ENCODE data around the gene MAPK12.
A peak's percentile ranks its signal among the peaks of the same experiment; 100 is the strongest.
"Not testable (repeated sequence)": the region's sequence is repeated elsewhere in the genome, so short reads cannot be mapped to it uniquely, and the experiment has no call there.

The MAPK12 gene

DNA sequence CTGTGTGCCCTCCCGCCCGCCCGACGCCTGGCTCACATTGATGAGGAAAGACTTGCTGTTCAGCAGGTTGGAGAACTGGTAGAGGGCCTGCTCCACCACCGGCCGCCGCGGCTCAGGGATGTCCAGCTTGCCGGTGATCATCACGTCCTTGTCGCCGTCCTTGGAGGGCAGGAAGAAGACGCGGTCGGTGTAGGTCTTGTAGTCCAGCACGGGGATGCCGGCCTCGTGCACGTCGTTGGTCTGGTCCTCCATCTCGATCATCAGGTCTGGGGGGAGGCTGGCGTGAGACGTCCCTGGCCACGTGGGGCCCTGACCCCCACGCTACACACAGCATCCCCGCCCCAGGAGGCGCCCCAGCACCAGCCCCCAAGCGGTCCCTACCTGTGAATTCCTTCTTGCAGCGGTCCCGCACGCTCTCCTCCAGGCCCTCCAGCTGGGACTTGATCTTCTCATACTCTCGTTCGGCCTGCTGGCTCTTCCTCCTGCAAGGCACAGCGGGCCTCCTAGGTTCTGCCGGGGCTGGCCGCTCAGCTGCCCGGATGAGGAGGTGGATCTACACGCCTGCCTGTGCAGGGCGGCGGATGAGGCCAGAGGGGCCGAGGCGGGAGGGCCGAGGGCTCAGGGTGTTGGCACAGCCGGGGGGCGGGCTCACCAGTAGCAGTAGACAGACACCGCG is 19.4 kb upstream of the MAPK12 start:
- DNase-seq, result no peak

DNA sequence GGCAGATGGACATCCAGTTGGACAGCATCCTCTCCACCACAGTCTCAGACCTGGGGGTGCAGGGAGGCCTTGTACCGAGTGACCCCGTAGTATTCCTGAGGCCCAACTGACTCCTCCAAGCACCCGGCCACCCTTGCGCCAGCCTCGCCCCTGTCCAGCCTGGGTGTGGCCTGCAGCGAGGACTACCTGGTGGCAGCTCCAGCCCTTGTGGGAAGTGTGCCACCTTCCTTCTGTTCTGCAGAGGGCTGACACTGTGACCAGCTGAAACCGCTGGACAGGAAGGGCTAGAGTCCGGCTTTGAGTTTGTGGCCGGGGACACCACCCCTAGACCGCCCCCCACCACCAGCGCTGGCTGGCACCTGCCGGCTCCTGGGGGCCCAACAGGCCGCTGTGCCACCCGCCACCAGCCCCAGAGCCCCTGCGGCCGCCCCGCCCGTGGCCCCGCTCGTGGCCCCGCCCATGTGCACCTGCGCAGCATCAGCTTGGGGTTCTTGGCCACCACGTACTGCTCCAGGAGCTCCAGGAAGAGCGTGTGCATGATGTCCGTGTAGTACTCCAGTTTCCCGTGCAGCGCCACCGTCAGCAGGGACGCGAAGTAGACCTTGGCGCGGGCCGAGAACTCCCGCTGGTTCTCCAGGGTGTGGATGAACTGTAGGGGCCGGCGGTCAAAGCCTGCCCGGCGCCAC is 18.7 kb upstream of the MAPK12 start:
- no peak for DNase-seq

DNA sequence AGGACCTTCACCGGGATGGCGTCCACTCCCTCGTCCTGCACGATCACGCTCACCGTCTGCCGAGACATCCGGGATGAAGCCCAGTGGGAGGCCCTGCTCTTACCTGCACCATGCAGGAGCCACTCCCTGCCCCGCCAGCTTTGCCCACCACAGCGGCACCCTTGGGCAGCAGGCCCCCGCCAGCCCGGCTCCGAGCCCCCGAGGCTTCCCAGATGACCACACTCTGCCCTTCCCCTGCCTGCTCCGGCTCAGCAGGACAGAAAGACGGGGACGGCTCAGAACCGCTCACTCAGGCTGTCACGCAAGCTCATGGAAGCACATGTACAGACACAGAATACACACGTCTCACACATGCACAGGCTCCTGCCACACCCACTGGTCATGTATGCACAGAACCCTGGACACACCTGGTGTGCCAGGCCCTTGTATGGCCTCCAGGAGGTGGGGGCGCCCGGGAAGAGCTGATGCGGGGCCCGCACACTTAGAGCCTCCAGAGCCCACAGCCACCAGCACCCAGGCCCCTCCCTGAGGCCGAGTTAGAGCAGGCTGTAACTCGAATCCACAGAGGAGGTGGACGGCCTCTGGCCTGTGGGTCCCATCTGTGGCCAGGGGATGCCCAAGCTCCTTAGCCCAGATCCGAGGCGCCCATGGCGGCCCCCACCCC is 17.6 kb upstream of the MAPK12 start:
- no peak for DNase-seq

DNA sequence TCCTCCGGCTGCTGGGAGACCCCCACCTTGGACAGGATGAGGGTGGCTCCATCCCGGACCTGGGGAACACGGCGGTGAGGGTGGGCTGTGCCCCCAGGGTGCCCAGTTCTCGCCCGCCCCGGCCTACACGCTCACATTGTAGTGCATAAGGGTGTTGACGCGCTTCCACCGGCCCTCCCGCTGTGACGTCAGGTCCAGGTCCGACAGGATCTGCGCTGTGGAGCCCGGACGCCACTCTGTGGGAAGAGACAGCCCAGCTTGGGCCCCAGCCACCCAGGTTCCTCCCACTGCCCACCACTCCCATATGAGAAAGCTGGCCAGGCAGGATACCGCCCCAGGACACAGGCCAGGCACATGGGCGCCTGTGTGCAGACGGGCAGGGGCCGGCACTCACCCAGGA is 17.0 kb upstream of the MAPK12 start:
- DNase-seq, result no peak

DNA sequence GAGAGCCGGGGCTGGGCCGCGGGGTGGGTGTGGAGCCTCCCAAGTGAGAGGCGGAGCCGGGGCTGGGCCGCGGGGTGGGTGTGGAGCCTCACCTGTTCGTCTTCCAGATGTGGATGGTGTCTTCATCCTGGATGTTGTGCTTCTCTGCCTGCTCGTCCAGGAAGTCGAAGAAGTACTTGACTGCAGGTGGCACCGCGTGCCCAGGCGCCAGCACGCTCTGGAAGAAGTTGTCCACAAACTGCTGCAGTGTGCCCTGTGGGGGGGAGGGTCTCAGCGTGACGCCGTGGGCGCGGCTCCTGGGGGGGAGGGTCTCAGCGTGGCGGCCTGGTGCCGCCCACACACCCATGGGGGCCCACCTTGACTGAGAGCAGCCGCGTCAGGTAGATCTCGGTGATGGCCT is 16.3 kb upstream of the MAPK12 start:
- DNase-seq, result no peak

DNA sequence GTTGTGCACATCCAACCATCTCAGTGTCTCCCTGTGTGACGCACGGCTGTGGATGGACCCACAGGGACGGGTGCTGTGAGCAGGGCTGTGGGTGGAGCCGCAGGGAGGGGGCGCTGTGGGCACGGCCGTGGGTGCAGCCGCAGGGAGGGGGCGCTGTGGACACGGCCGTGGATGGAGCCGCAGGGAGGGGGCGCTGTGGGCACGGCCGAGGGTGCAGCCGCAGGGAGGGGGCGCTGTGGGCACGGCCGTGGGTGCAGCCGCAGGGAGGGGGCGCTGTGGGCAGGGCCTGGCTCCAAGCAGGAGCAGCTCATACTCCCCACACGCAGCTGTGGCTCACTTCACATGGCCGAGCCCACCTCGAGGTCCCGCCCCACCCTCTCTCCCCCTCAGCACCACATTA is 14.7 kb upstream of the MAPK12 start:
- no peak for DNase-seq

DNA sequence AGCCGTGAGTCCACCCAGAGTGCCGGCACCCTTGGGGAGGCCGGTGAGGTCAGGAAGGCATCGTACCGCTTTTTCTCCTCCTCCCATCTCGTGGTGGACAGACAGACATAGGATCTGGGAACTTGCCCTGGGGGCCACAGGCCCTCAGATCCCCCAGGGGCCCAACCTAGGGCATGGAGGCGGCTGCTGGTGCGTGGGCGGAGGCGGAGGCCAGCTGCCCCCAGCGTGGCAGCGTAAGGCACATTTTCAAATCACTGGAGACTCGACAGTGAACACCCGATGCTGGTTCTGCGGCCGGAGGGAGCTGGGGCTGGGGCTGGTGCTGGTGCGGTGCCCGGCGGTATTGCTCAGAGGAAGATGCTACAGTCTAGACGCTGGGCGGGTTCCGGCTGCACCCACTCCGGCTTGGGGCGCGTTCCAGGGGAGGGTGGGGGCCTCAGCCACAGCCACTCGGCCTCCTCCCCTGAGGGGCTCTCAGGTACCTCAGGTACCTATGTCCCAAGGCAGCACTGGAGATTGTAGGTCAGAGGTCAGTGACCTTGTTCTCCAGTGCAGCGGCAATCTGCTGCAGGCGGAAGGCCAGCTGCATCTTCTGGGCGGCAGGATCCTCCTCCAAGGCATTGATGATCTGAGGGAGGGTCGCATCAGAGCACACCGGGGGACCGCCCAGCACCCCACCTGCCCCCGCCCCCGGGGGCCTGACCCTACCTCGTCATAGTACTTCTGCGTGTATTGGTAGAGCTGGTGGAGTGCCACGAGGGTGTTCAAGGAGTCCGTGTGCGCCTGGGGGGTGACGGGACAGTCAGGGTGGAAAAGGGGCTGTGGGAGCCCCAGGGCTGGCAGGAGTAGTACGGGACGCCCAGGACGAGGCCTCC is 13.9 kb upstream of the MAPK12 start:
- DNase-seq, result no peak

DNA sequence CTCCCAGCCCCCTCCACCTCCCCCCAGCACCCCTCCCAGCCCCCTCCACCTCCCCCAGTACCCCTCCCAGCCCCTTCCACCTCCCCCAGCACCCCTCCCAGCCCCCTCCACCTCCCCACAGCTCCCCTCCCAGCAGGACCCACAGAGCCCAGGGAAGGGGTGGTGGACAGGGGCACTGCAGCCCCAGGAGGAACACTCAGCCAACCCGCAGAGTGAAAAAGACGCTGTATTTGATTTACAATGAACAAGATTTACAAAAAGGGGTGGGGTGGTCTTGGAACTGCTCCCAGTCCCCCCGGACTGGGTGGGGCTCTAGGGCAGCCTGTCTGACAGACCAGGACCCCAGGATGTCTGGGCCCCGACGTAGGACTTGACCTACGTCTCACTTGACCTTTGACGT is 13.3 kb upstream of the MAPK12 start:
- DNase-seq, result no peak

DNA sequence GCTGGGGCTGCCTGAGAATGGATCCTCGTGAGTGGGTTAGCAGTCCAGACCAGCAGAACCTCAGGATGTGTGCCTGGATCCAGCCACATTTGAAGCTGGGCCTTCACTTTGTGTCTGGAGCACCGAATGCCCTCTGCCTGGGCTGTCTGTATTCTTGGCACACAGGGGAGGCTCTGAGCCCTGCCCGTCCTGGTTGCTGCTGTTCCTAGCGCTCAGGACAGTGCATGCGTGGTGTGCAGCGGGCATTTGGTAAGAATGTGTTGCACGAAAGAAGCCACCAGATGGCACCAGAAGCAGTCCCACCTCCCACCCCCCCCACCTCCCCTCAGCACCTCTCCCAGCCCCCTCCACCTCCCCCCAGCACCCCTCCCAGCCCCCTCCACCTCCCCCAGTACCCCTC is 12.8 kb upstream of the MAPK12 start:
- DNase-seq, result peak; percentile 53

DNA sequence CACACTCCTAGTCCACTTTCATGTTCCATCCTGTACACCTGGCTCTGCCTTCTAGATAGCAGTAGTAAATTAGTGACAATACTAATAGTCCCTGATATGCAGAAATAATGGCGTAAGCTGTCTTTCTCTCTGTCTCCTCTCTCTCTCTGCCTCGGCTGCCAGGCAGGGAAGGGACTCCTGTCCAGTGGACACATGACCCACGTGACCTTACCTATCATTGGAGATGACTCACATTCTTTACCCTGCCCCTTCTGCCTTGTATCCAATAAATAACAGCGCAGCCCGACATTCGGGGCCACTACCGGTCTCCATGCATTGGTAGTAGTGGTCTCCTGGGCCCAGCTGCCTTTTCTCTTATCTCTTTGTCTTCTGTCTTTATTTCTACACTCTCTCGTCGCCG is 12.3 kb upstream of the MAPK12 start:
- not testable (repeated sequence) for DNase-seq

DNA sequence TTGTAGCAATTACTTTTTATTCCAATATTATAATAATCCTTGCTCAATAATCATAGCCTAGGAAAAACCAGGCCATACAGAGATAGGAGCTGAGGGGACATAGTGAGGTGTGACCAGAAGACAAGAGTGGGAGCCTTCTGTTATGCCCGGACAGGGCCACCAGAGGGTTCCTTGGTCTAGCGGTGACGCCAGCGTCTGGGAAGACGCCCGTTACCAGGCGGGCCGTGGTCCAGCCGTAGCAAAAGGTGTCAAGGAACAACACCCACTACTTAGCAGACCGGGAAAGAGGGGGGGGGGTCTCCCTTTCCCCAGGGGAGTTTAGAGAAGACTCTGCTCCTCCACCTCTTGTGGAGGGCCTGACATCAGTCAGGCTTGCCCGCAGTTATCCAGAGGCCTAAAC is 11.9 kb upstream of the MAPK12 start:
- DNase-seq, result not testable (repeated sequence)

DNA sequence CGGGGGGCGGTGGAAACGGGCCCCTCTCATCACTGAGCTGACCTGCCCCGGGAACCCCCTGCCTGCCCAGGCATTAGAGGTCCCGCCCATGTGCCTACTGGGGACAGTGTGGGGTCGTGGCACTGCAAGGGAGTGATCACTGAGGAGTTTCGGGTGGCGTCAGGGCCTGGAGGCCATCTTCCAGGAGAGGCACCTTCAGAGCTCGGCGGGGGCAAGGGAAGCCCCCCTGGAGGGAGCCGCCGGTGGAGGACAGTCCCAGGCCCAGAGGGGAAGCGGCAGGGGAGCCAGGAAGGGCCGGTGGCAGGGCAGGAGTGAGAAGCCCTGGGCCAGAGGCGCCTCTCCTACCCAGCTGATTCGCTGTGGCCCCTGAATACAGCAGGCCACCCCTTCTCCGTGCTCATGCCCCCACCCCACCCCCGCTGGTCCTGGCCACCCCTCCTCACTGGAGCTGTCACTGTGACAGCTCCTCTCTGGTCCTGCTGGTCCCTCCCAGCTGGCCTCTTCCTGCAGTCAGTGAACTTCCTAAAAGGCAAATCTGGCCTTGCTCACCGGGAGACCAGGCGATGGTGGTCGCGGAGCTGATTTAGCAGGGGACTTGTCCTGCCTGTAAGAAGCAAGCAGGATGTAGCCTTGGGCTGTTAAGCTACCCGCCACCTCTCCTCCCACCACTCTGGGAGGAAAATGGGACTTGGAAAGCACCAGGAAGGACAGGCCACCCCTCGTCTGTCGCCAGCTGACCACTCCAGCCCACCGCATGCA is 10.7 kb upstream of the MAPK12 start:
- no peak for DNase-seq

DNA sequence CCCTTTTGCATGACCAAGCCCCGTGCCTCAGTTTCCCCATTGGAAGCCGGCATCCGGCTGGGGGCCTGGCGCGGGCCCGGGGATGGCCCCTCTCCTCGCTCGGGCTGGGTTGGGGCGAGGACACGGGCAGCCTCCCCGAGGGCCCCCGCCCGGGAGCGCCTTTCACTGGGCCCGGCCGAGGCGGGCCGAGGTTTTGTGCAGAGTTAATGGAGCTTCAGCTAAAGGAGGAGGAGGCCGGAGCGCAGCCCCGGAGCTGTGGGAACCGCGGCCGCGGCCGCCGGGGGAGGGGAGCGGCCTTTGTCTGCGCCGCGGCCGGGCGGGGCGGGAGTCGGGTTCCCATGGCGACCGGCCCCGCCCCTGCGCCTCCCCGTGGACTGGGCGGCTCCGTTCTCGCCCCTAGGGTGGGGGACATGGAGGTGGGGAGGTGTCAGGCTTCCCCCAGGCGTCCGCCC is 10.1 kb upstream of the MAPK12 start:
- DNase-seq, result peak; percentile 71

DNA sequence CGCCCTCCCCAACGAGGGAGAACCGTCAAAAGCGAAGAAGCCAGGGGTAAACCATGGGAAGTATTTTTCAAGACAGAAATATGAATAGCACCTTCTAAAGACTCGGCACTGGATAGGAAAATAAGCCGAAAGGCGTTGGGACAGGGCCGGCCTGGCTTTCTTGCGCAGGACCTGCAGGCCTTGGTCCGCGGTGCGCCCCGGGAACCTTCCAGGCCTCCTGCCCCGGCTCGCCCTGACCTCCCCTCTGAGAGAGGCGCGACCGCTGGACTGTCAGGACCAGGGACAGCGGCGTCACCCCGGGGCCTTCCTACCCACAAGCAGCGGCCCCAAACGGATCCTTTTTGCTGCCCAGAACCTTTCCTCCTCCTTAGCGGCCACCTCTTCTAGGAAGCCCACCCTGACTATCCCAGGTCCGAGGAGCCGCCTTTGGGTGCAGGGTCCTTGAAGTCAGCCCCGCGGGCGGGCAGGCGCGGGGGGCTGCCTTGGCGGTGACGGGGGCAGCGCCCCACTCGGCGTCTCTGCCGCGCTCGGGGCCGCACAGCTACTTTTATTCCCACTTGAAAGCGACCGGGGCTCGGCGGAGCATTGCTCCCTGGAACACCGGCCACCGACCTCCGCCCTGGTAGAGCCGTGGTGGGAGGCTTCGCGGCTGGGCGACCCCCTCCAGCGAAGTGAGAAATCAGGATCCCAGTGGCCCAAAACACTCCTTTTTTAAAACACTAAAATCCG is 9.3 kb upstream of the MAPK12 start:
- DNase-seq, result no peak

DNA sequence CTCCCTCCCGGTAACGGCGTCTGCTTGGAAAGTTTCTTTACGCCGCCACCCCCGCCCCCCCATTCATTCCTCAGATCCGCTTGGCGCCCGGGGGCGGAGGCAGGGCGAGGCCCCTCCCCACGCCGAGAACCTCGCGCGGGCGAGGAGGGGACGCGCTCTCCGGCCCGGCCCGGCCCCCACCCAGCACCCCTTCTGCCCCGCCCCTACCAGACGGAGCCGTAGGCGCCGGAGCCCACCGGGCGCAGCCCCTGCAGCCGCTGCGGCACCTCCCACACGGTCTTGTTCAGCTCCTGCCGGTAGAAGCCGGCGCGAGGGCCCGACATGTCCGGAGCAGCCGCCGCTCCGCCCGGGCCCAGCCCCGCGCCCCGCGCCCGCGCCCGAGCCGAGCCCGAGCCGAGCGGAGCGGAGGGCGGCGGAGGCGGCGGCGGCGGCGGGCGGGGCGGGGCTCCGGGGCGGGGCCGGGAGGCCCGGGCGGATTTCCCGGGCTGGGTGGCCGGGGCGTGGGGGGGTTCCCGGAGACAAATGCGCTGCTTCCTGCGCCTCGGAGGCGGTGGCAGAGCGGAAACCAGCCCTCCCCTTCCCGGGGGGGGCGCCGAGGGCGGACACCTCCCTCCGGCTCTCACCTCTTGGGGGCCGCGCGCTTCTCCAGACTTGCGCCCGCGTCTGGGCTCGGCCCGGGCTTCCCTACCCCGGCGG is 8.6 kb upstream of the MAPK12 start, which contains the start of gene MAPK11:
MAPK11 (minus strand) TSS at position 411 of the 696 bp plus-strand sequence; CDS start at position 323, 88 bp downstream.
- peak; percentile 34 for DNase-seq

DNA sequence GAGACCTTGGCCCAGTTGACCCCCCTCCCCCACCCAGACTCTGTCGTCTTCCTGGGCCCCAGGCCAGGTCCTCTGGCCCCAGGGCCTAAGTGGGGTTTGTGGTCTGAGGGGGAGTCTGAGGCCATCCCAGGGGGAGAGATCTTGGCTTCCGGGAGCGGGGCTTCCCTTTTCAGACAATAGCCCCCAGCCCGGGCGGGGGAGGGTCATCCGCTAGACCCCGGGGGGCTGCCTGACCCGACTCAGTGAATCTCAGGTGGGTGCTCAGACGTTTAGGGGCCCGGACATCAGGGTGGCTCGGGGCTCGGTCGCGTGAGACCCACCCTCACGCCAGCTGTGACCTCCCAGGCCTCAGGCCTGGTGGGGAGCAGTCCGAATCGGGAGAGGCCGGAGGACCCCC is 8.1 kb upstream of the MAPK12 start:
- DNase-seq, result no peak

DNA sequence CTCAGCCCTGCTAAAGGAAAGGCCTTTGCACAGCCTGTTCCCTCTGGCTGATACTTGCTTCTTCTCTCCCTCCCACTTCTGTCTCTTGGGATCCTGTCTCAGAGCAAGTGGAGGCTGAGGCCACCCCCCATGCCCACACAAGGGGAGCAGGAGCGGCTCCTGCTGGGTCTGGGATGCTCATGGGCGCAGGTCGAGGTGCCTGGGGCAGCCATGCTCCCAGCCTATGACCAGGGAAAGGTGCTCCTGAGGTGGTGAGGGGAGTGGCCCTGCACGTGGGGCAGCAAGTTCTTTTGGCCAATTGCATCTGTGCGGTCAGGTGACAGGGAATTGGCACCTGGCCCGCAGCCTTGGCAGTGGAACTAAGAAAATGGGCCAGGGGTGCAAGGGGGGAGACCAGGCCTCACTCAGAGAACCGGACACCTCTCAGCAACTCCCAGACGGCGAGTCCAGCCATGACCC is 7.2 kb upstream of the MAPK12 start:
- no peak for DNase-seq

DNA sequence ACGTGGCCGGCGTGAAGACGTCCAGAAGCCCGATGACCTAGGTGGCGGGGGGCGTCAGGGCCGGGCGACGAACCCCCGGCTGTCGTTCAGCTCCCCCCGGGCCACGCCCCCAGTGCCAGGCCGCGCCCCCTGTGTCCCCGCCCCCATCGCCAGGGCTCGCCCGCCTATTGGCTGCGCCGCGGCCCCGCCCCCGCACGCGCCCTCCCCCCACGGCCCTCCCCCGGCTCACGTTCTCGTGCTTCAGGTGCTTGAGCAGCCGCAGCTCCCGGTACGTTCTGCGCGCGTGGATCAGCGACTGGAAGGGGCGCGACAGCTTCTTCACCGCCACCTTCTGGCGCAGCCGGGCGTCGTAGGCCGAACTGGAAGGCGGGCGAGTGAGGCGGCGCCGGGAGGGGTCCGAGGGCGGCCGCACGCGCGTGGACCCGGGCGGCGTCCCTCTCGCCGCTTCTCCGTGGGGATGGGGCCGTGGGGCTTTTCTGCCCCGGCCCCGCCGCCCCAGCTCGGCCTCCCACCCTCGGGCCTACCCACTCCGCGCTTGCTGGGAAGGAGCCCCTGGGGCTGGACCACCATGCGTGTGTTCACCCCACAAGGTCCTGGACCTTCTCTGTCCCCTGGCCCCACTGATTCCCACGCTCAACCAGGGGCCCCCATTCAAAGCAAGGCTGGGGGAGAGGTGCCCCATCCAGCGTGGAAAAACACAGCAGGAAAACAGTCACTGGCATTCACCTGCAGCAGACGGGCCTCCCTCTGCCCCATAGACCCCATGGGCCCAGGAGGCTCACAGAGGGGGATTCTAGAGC is 6.3 kb upstream of the MAPK12 start:
- DNase-seq, result no peak

DNA sequence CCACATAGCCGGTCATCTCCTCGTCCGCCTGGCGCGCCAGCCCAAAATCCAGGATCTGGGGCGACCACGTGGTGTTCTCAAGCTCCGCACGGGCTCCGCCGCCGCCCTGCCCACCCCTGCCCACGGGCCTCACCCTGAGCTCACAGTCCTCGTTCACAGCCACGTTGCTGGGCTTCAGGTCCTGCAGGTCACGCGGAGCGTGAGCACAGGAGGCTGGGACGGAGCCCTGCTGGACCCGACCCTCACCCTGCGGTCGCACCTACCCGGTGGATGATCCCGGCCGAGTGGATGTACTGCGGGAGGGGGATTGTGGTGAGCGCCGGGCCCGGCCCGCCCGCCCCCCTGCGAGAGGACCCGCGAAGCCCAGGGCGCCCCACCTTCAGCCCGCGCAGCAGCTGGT is 5.5 kb upstream of the MAPK12 start:
- DNase-seq, result no peak
